ENCODE measurements around the gene HAL. TPM values are rescaled to one million over a fixed set of nuclear protein-coding genes. Genes with fewer than 3 reads are reported as not detected.

The HAL gene
- total and polyA plus RNA-seq, 4 donors, result 1.2 to 7.9 (median 4.2) TPM

GRCh38 chr12:95976416-95976832 is 19.7 kb downstream of the HAL start:
- ATAC-seq (ENCODE audit: insufficient read depth, low FRiP score) (no peak), DNase-seq (no peak)
- 91 to 94% methylated on average over 8 of the region's 8 CpGs for WGBS, 2 donors
- Histone ChIP-seq H3K9me3 (ENCODE audit: control insufficient read depth in 4 of 4, insufficient read depth in 3 of 4, low read length in 3 of 4) (no peaks in the 10 kb centered on the region), H3K27me3 (ENCODE audit: control insufficient read depth in 3 of 3, insufficient read depth in 3 of 3, low read length in 2 of 3) (no peaks in the 10 kb centered on the region), H3K4me3 (no peak overlapping the region), H3K4me1 (ENCODE audit: control insufficient read depth in 5 of 5, insufficient read depth in 5 of 5, low read length in 5 of 5) (no peaks in the 10 kb centered on the region), H3K9ac (ENCODE audit: insufficient read depth in 1 of 2, low read length in 2 of 2) (no peak overlapping the region), H3K36me3 (ENCODE audit: control insufficient read depth in 4 of 4, insufficient read depth in 4 of 4, low read length in 4 of 4) (no peaks in the 10 kb centered on the region), H3K27ac (ENCODE audit: low read depth in 1 of 2, low read length in 1 of 2) (no peak overlapping the region)
- no peak for TF ChIP-seq CTCF (IDR thresholded peaks at IDR 0.05; ENCODE audit: control extremely low read depth, extremely low read depth)

GRCh38 chr12:95975491-95975890 is 20.7 kb downstream of the HAL start:
- 90 to 95% methylated on average over 4 of the region's 4 CpGs for WGBS, 2 donors
- no peaks in the 10 kb centered on the region for H3K4me1 ChIP-seq (ENCODE audit: control insufficient read depth in 5 of 5, insufficient read depth in 5 of 5, low read length in 5 of 5)
- ATAC-seq (ENCODE audit: insufficient read depth, low FRiP score) (no peak), DNase-seq (no peak)
- H3K36me3 ChIP-seq (ENCODE audit: control insufficient read depth in 4 of 4, insufficient read depth in 4 of 4, low read length in 4 of 4), result no peaks in the 10 kb centered on the region
- TF ChIP-seq CTCF (IDR thresholded peaks at IDR 0.05; ENCODE audit: control extremely low read depth, extremely low read depth), result no peak
- no peaks in the 10 kb centered on the region for H3K9me3 ChIP-seq (ENCODE audit: control insufficient read depth in 4 of 4, insufficient read depth in 3 of 4, low read length in 3 of 4)
- H3K27me3 ChIP-seq (ENCODE audit: control insufficient read depth in 3 of 3, insufficient read depth in 3 of 3, low read length in 2 of 3), result no peaks in the 10 kb centered on the region
- H3K9ac ChIP-seq (ENCODE audit: insufficient read depth in 1 of 2, low read length in 2 of 2), result no peak overlapping the region
- no peak overlapping the region for H3K4me3 ChIP-seq
- H3K27ac ChIP-seq (ENCODE audit: low read depth in 1 of 2, low read length in 1 of 2), result no peak overlapping the region

- H3K27ac ChIP-seq (ENCODE audit: low read depth in 1 of 2, low read length in 1 of 2), result no peak overlapping the region
- H3K27me3 ChIP-seq (ENCODE audit: control insufficient read depth in 3 of 3, insufficient read depth in 3 of 3, low read length in 2 of 3), result no peaks in the 10 kb centered on the region
- no peaks in the 10 kb centered on the region for H3K36me3 ChIP-seq (ENCODE audit: control insufficient read depth in 4 of 4, insufficient read depth in 4 of 4, low read length in 4 of 4)
- H3K9me3 ChIP-seq (ENCODE audit: control insufficient read depth in 4 of 4, insufficient read depth in 3 of 4, low read length in 3 of 4), result no peaks in the 10 kb centered on the region
- DNase-seq, result peak in 1 of 3 donors; percentile 14
- no peak for ATAC-seq (ENCODE audit: insufficient read depth, low FRiP score)
- H3K9ac ChIP-seq (ENCODE audit: insufficient read depth in 1 of 2, low read length in 2 of 2), result no peak overlapping the region
- no peak overlapping the region for H3K4me3 ChIP-seq
- no peak for TF ChIP-seq CTCF (IDR thresholded peaks at IDR 0.05; ENCODE audit: control extremely low read depth, extremely low read depth)
- no peaks in the 10 kb centered on the region for H3K4me1 ChIP-seq (ENCODE audit: control insufficient read depth in 5 of 5, insufficient read depth in 5 of 5, low read length in 5 of 5)
- WGBS, 2 donors, result 69 to 75% methylated on average over 2 of the region's 2 CpGs
These were observed 21.8 kb downstream of the HAL start for GRCh38 chr12:95974358-95974757.

- DNase-seq, result no peak
These were observed 23.2 kb downstream of the HAL start for GRCh38 chr12:95972832-95973456.

More at GRCh38 chr12:95972832-95973456, 23.2 kb downstream of the HAL start:
- no peak for TF ChIP-seq CTCF (IDR thresholded peaks at IDR 0.05; ENCODE audit: control extremely low read depth, extremely low read depth)
- H3K27me3 ChIP-seq (ENCODE audit: control insufficient read depth in 3 of 3, insufficient read depth in 3 of 3, low read length in 2 of 3), result no peaks in the 10 kb centered on the region
- no peaks in the 10 kb centered on the region for H3K9me3 ChIP-seq (ENCODE audit: control insufficient read depth in 4 of 4, insufficient read depth in 3 of 4, low read length in 3 of 4)
- WGBS, 2 donors, result 67 to 79% methylated on average over 4 of the region's 4 CpGs
- no peak overlapping the region for H3K4me3 ChIP-seq
- no peak overlapping the region for H3K9ac ChIP-seq (ENCODE audit: insufficient read depth in 1 of 2, low read length in 2 of 2)
- H3K36me3 ChIP-seq (ENCODE audit: control insufficient read depth in 4 of 4, insufficient read depth in 4 of 4, low read length in 4 of 4), result no peaks in the 10 kb centered on the region
- ATAC-seq (ENCODE audit: insufficient read depth, low FRiP score), result no peak
- no peak overlapping the region for H3K27ac ChIP-seq (ENCODE audit: low read depth in 1 of 2, low read length in 1 of 2)
- H3K4me1 ChIP-seq (ENCODE audit: control insufficient read depth in 5 of 5, insufficient read depth in 5 of 5, low read length in 5 of 5), result no peaks in the 10 kb centered on the region

Data from lung (tissue), 12 donors.